Measurements from ENCODE around the gene SETBP1.

The SETBP1 gene

GRCh38 chr18:44695503-44695902 is 14.8 kb downstream of the SETBP1 start:
- H3K4me3 ChIP-seq (ENCODE audit: low read length), result no peak overlapping the region
- no peak for TF ChIP-seq CTCF (conservative IDR thresholded peaks at IDR 0.05; ENCODE audit: low read depth, low read length)
- no peak for DNase-seq (ENCODE audit: low read depth)

GRCh38 chr18:44696892-44697291 is 16.2 kb downstream of the SETBP1 start:
- TF ChIP-seq CTCF (conservative IDR thresholded peaks at IDR 0.05; ENCODE audit: low read depth, low read length), result no peak
- no peak overlapping the region for H3K4me3 ChIP-seq (ENCODE audit: low read length)
- DNase-seq (ENCODE audit: low read depth), result no peak

- DNase-seq (ENCODE audit: low read depth), result no peak
- H3K4me3 ChIP-seq (ENCODE audit: low read length), result no peak overlapping the region
- TF ChIP-seq CTCF (conservative IDR thresholded peaks at IDR 0.05; ENCODE audit: low read depth, low read length), result no peak
These were observed 16.6 kb downstream of the SETBP1 start for GRCh38 chr18:44697315-44697714.

- no peak overlapping the region for H3K4me3 ChIP-seq (ENCODE audit: low read length)
- no peak for DNase-seq (ENCODE audit: low read depth)
- no peak for TF ChIP-seq CTCF (conservative IDR thresholded peaks at IDR 0.05; ENCODE audit: low read depth, low read length)
These were observed 17.8 kb downstream of the SETBP1 start for GRCh38 chr18:44698518-44698917.

GRCh38 chr18:44699572-44700261 is 19.0 kb downstream of the SETBP1 start:
- H3K4me3 ChIP-seq (ENCODE audit: low read length), result no peak overlapping the region
- no peak for TF ChIP-seq CTCF (conservative IDR thresholded peaks at IDR 0.05; ENCODE audit: low read depth, low read length)
- no peak for DNase-seq (ENCODE audit: low read depth)

- H3K4me3 ChIP-seq (ENCODE audit: low read length), result no peak overlapping the region
- DNase-seq (ENCODE audit: low read depth), result no peak
These were observed 20.0 kb downstream of the SETBP1 start for GRCh38 chr18:44700652-44701051.

More at GRCh38 chr18:44700652-44701051, 20.0 kb downstream of the SETBP1 start:
- no peak for TF ChIP-seq CTCF (conservative IDR thresholded peaks at IDR 0.05; ENCODE audit: low read depth, low read length)

All from retinal pigment epithelial cell (primary cell).